ENCODE data around the gene ARHGEF4.
"Not testable (repeated sequence)": the region's sequence is repeated elsewhere in the genome, so short reads cannot be mapped to it uniquely, and the experiment has no call there.

The ARHGEF4 gene

GRCh38 chr2:131049150-131049718 is 212.5 kb downstream of the ARHGEF4 start:
- DNase-seq (ENCODE audit: low read depth in 3 of 3) = no peak

DNA sequence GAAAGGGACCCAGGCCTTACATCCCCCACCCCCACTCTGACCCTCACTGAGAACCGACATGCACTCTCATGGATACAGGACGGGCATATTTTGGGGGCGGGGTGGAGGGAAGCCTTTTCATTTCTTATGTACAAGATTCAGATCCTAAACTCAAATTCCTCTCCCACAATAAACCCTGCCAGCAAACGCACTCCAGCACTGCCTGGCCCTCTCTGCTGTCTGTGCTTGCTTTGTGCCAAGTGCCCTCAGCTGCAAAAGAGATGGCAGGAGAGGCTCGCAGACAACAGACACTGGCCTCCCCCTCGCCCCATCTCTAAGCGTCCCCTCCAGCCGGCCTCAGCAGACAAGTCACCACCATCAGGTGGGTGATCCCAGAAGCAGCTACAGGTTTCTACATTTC is 214.2 kb downstream of the ARHGEF4 start:
- DNase-seq (ENCODE audit: low read depth in 3 of 3) = no peak

GRCh38 chr2:131052741-131053263 is 216.1 kb downstream of the ARHGEF4 start:
- no peak for DNase-seq (ENCODE audit: low read depth in 3 of 3)

GRCh38 chr2:131054488-131054887 is 217.8 kb downstream of the ARHGEF4 start:
- no peak for DNase-seq (ENCODE audit: low read depth in 3 of 3)

- no peak for DNase-seq (ENCODE audit: low read depth in 3 of 3)
These were observed 218.7 kb downstream of the ARHGEF4 start for GRCh38 chr2:131055169-131056065.

DNA sequence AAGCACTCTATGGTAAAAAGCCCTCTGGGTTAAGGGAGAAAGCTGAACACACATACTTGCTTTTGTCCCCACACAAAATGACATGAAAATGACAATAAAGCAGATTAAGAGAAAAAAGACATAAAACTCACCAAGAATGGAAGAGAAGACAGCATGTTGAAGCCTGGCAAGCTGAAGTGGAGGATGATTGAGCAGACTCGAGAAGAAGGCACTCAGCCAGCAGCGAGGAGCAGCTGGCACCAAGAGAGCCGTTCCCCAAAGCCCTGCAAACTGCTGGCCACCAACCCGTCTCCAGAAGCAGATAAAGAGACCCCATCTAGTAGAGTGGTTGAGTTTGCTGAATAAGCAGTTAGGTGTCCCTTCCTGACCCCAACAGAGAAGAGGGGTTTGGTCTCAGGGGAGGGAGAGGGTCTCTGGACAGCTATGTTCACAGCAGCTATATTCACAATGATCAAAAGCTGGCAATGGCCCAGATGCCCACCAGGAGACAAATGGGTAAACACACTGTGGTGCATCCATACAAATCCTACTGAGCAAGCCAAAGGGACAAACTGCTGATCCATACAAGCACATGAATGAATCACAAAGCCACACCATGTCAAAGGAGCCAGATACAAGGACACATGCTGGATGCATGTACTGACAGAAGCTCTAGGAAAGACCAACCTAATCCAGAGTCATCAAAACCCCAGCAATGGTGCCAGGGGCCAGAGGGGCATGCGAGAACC is 219.7 kb downstream of the ARHGEF4 start:
- DNase-seq (ENCODE audit: low read depth in 3 of 3) = no peak

DNA sequence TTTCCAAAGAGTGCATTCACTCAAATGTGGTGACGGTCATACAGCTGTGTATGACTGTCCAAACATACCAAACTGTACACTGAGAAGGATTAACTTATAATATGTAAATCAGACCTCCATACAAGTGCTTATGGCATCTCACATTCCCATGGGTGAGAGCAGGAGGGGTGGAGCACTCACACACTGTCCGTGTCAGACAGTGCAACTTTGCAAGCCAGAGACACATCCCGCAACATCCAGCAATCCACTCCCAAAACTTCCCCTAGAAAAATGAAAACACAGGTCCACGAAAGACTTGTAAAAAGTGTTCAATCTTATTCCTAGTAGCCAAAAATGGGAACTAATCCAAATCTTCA is 220.2 kb downstream of the ARHGEF4 start:
- no peak for DNase-seq (ENCODE audit: low read depth in 3 of 3)

DNA sequence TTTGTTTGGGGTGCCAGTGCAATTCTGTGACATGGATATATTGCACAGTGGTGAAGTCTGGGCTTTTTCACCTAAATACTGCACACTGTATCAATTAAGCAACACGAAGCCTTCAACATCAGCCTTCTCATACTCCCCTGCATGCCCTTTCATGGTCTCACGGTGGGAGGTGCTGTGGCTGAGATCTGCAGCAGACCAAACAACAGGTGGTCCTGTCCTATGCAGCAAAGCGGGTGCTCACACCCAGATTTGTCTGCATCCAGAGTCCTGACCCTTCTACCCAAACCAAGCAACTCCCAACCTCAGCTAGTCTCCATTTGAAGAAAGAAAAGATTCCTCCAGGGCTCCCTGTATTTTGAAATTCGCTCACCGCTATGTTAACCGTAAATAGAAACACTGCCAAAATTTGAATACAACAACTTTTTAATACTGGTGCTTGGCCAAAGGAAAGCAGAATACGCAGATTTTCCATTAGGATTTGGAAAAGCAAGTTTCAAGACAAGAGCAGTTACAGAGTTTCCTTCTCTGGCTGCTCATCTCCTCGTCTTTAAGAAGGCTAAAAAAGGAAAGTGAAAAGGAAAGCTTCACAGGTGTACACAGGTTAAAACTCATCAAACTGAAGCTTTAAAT is 221.6 kb downstream of the ARHGEF4 start:
- DNase-seq (ENCODE audit: low read depth in 3 of 3) = no peak

DNA sequence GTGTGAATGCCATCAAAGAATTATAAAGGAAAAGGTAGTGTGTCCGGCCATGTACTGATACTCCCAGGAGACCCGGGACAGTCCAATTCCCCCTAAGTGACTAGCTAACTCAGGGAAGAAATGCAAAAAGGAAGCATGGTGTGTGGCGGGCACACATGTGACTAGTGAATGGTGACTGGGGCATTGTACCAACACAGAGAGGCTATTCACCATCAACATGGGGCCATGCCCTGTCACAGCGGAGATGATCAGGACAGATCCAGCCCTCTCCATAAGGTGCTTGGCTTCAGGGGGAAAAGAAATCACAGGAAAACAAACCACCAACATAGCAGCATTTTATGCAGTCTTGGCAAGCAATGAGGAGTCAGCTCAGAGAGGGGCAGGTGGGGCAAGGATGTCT is 222.2 kb downstream of the ARHGEF4 start:
- DNase-seq (ENCODE audit: low read depth in 3 of 3) = no peak

GRCh38 chr2:131063501-131064283 is 227.0 kb downstream of the ARHGEF4 start:
- DNase-seq (ENCODE audit: low read depth in 3 of 3) = no peak

DNA sequence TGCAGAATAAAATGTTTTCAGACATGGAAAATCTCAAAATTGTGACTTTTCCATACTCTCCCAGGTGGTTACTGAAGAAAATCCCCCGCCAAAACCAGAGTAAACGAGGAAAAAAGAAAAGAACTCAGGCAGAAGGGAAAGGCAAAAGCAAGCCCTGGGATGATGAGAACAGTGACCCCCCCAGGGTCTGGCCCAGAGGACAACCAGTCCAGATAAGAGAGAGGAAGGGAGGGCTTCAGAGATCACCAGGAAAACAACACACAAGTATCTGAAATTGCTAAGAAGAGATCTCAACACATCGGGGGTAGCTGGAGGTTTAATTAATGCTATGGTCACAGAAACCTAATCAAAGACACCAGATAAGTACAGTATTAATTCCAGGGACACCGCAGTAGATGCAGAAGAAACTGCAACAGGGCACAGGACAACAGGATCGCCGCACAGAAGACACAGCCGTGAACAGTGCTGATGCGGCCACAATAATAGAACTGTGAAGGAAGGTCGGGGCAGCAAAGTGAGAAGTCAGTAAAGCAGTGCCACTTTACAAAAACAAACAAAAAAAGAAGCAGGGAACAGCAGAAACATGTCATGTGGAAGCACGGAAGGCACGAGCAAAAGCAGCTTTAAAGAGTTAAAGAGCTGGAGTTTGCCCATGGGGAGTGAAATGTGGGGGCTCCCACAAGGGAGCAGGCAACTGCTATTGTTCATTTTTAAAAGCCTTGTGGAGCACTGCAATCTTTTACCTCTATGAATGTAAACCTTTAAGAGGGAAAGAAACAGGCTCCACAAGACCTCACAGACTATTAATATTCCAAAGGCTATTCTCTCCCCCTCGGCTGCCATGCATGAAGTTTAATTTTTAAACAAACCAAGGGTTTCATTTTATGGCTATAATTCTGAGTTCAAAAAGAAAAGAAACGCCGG is 228.1 kb downstream of the ARHGEF4 start:
- no peak for DNase-seq (ENCODE audit: low read depth in 3 of 3)

GRCh38 chr2:131067465-131068125 is 230.9 kb downstream of the ARHGEF4 start:
- no peak for DNase-seq (ENCODE audit: low read depth in 3 of 3)

GRCh38 chr2:131068172-131068571 is 231.5 kb downstream of the ARHGEF4 start:
- not testable (repeated sequence) for DNase-seq (ENCODE audit: low read depth in 3 of 3)

GRCh38 chr2:131075578-131075977 is 238.9 kb downstream of the ARHGEF4 start:
- DNase-seq (ENCODE audit: low read depth in 3 of 3) = not testable (repeated sequence)

- no peak for DNase-seq (ENCODE audit: low read depth in 3 of 3)
These were observed 240.0 kb downstream of the ARHGEF4 start for GRCh38 chr2:131076707-131077106.

DNA sequence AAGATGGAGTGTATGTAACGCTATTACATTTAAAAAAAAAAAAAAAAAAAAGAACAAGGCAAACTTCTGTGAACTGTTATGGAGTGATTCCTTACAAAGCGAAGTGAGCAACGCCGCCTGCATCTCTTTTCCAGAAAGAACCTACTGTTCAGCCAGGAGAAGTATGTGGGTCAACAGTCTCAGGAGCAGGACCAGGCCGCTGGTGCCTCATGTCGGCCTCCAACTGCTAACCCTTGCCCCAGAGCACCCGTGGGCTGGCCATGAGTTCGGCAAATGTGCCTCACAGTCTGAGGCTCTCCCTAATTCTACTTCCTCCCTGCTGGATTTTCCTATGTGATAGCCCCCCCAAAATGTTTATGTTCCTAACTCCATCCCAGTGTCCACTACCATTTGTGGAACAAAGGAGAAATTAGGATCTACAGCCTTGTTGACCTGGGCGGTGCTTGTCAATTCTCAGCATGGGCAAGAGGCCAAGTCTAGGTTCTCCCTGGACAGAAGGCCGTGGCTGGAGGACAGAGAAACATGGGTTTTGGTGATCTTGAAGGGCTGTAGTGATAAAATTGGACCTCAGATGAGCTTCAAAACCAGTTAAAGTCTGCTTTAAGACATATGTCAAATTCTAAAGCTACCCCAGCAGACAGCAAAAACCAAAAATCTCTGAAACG is 240.6 kb downstream of the ARHGEF4 start:
- DNase-seq (ENCODE audit: low read depth in 3 of 3) = no peak

DNA sequence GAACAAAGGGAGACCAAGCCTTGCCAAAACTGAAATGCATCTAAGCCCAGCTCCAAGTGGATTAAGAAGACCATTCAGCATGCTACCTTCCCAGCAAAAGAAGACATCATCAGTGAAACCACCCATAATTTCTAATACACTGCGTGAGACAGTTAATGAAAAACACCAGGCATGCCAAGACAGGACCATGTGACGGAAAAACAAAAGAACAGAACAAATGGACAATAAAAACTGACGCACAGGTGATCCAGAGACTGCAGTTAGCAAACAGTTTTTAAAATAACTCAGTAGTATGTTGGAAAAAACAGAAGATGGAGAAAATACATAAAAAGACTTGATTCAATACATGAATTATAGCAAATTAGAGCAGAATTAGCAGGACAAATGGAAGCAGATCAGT is 241.3 kb downstream of the ARHGEF4 start:
- DNase-seq (ENCODE audit: low read depth in 3 of 3) = no peak

GRCh38 chr2:131079931-131080330 is 243.2 kb downstream of the ARHGEF4 start:
- not testable (repeated sequence) for DNase-seq (ENCODE audit: low read depth in 3 of 3)

GRCh38 chr2:131081190-131081589 is 244.5 kb downstream of the ARHGEF4 start:
- DNase-seq (ENCODE audit: low read depth in 3 of 3) = no peak

All from stimulated activated CD4-positive, alpha-beta T cell treated with anti-CD3 and anti-CD28 coated beads, TNF-alpha, amount 100 ng/mL, for 48 hours (primary cell).